B cell (primary cell): ENCODE data around the gene CADPS. TPM values are rescaled to one million over a fixed set of nuclear protein-coding genes. Genes with fewer than 3 reads are reported as not detected.

Source experiments
- ATAC-seq: fragments of 200-7000 bp; cut with Tn5 transposase; one replicate; pipeline ENCODE4 v1.10.0; 2021; ENCODE audit warnings: low read depth, mild to moderate bottlenecking, moderate number of reproducible peaks, moderate library complexity
- CTCF ChIA-PET: fragments of 350-600 bp; sonication (Branson Sonifier 250); formaldehyde crosslinking; loops from one replicate; lab custom pipeline; 2021; ENCODE audit warnings: antibody characterized with exemption, inconsistent platforms; lab: Charles Lee
- POLR2A ChIA-PET: fragments of 350-600 bp; sonication (Branson Sonifier 250); formaldehyde crosslinking; loops from one replicate; lab custom pipeline; 2021; ENCODE audit warnings: antibody characterized with exemption; lab: Charles Lee
- DNase-seq: peaks from one replicate; pipeline ENCODE4 v3.0.0; 2013
- H2AFZ ChIP-seq: 2 replicates; pipeline ENCODE4 v1.6.1; 2012; ENCODE audit warnings: mild to moderate bottlenecking, low read depth, low read length; ENCODE audit not compliant: insufficient read depth, poor library complexity, severe bottlenecking
- H3K27ac ChIP-seq, 2 donors: 1 replicate in 1 of 2; 2 replicates in 1 of 2; pipeline ENCODE4 v1.5.1; 2012 to 2013; ENCODE audit warnings: low read length in 2 of 2, mild to moderate bottlenecking in 2 of 2, moderate library complexity in 1 of 2
- H3K27me3 ChIP-seq, 4 experiments: fragments of 200-600 bp in 1 of 4; sonication (generic) in 1 of 4; replicated peaks in 1 of 4; 1 replicate in 2 of 4; 2 replicates in 2 of 4; pipeline versions ENCODE4 v1.6.1 to v1.7.0; 2013 to 2016; ENCODE audit warnings: low read length in 3 of 4, mild to moderate bottlenecking in 2 of 4, mixed read lengths in 1 of 4, moderate library complexity in 1 of 4; ENCODE audit not compliant: insufficient read depth in 4 of 4, control insufficient read depth in 3 of 4; ENCODE audit errors: control extremely low read depth in 1 of 4
- H3K36me3 ChIP-seq, 2 experiments: replicated peaks in 1 of 2; 1 replicate in 1 of 2; 2 replicates in 1 of 2; pipeline versions ENCODE4 v1.6.1 to v1.7.1; 2013; ENCODE audit warnings: low read length in 1 of 2; ENCODE audit not compliant: insufficient read depth in 2 of 2, control insufficient read depth in 1 of 2; ENCODE audit errors: control extremely low read depth in 1 of 2, extremely low read depth in 1 of 2
- H3K4me1 ChIP-seq, 2 donors: fragments of 200-600 bp in 1 of 2; sonication (generic) in 1 of 2; 1 replicate in 1 of 2; 2 replicates in 1 of 2; pipeline versions ENCODE4 v1.5.1 to v1.6.1; 2013 to 2017; ENCODE audit warnings: low read length in 2 of 2; ENCODE audit not compliant: control insufficient read depth in 2 of 2, insufficient read depth in 2 of 2
- H3K4me2 ChIP-seq: replicated peaks from 2 replicates; pipeline ENCODE3; 2012; ENCODE audit warnings: mild to moderate bottlenecking, low read depth, low read length; ENCODE audit not compliant: poor library complexity, severe bottlenecking
- H3K4me3 ChIP-seq, 5 experiments: fragments of 200-600 bp in 1 of 5; sonication (generic) in 1 of 5; 1 replicate in 3 of 5; 2 replicates in 2 of 5; pipeline versions ENCODE4 v1.5.1 to v1.7.0; 2011 to 2016; ENCODE audit warnings: low read length in 4 of 5, mild to moderate bottlenecking in 4 of 5, low read depth in 2 of 5, control low read depth in 1 of 5, moderate library complexity in 1 of 5; ENCODE audit not compliant: insufficient read depth in 1 of 5; ENCODE audit errors: control extremely low read depth in 1 of 5, extremely low read depth in 1 of 5
- H3K79me2 ChIP-seq: fragments of 200-600 bp; sonication (generic); one replicate; pipeline ENCODE4 v1.6.0; 2016; ENCODE audit warnings: low read length; ENCODE audit not compliant: control insufficient read depth, insufficient read depth
- H3K9ac ChIP-seq: fragments of 200-600 bp; sonication (generic); 2 replicates; pipeline ENCODE4 v1.6.1; 2017; ENCODE audit warnings: mild to moderate bottlenecking, low read length, moderate library complexity
- H3K9me3 ChIP-seq, 3 donors: one replicate each; pipeline versions ENCODE4 v1.6.1 to v1.7.1; 2013; ENCODE audit warnings: low read length in 2 of 3; ENCODE audit not compliant: control insufficient read depth in 2 of 3, insufficient read depth in 1 of 3; ENCODE audit errors: control extremely low read depth in 1 of 3
- H4K20me1 ChIP-seq: 2 replicates; pipeline ENCODE4 v1.6.0; 2012; ENCODE audit warnings: mild to moderate bottlenecking, low read length; ENCODE audit not compliant: insufficient read depth, control insufficient read depth, poor library complexity, severe bottlenecking
- H3K27ac Mint-ChIP-seq: one replicate; pipeline ENCODE4 v1.8.0; 2021; ENCODE audit warnings: mixed read lengths
- H3K27me3 Mint-ChIP-seq: one replicate; pipeline ENCODE4 v1.8.0; 2021; ENCODE audit warnings: mixed read lengths
- H3K4me1 Mint-ChIP-seq: one replicate; pipeline ENCODE4 v1.8.0; 2021; ENCODE audit warnings: mixed read lengths
- H3K4me3 Mint-ChIP-seq: one replicate; pipeline ENCODE4 v1.8.0; 2021; ENCODE audit warnings: mixed read lengths
- H3K9me3 Mint-ChIP-seq: one replicate; pipeline ENCODE4 v1.8.0; 2022; ENCODE audit warnings: mixed read lengths; ENCODE audit not compliant: insufficient read depth
- CTCF ChIP-seq: fragments of 200-600 bp; IDR thresholded peaks from one replicate; pipeline ENCODE4 v1.8.0; 2022; ENCODE audit warnings: antibody characterized with exemption, mild to moderate bottlenecking
- EZH2 ChIP-seq: IDR thresholded peaks from 2 replicates; pipeline ENCODE4 v1.6.1; 2012; ENCODE audit warnings: borderline replicate concordance, low read depth, mild to moderate bottlenecking, moderate library complexity, low read length; ENCODE audit not compliant: insufficient read depth, poor library complexity, severe bottlenecking
- WGBS: methylation state at CpG from one replicate; pipeline ENCODE4 v1.1.5; 2013; ENCODE audit warnings: missing lambda C conversion rate; ENCODE audit not compliant: insufficient coverage; 5-methylcytosine and 5-hydroxymethylcytosine counted together
- intact Hi-C: fragments of 100-400 bp; cut with micrococcal nuclease; formaldehyde crosslinking; loops from one replicate; pipeline ENCODE4 v1.10.0; 2022
- polyA plus RNA-seq: library from polyadenylated mRNA; depleted of rRNA; stranded (reverse); fragments of >200 nt; gene quantifications from 2 replicates; pipeline ENCODE4 v1.2.3, GENCODE V29; 2012
- total RNA-seq, 2 donors: library from RNA; stranded (reverse); fragments of 120-200 nt in 1 of 2; gene quantifications; 1 replicate in 1 of 2; 2 replicates in 1 of 2; pipeline versions ENCODE4 v1.2.3 to v1.2.4, GENCODE V29; 2013 to 2022

The CADPS gene
- total and polyA plus RNA-seq, 2 donors (not counting 1 experiment from before 2014, with no cell fraction given), result 0.16 to 0.22 TPM

- Histone ChIP-seq H3K36me3 (no peaks in the 10 kb centered on the region), H3K9ac (no peak overlapping the region), H3K4me2 (no peak overlapping the region), H2AFZ (no peak overlapping the region), H3K4me1 (no peaks in the 10 kb centered on the region), H3K4me3 (no peak overlapping the region), H3K79me2 (no peaks in the 10 kb centered on the region), H3K27me3 (no peaks in the 10 kb centered on the region), H4K20me1 (no peaks in the 10 kb centered on the region), H3K27ac (no peak overlapping the region), H3K9me3 (no peaks in the 10 kb centered on the region)
- no peak for TF ChIP-seq CTCF
- TF ChIP-seq EZH2, result no peak
- intact Hi-C loops, result no loop called here
- no peak for DNase-seq
- no peak for ATAC-seq
- H3K9me3 Mint-ChIP-seq, result peaks cover 3% of the 10 kb centered on the region
- no peak overlapping the region for H3K4me3 Mint-ChIP-seq
- H3K27me3 Mint-ChIP-seq, result peaks cover 2% of the 10 kb centered on the region
- no peaks in the 10 kb centered on the region for H3K4me1 Mint-ChIP-seq
- CTCF ChIA-PET, result no interaction called here
- WGBS, result 100% methylated on average over 1 of the region's 4 CpGs
- no peak overlapping the region for H3K27ac Mint-ChIP-seq
- POLR2A ChIA-PET, result no interaction called here
These were observed 351.5 kb downstream of the CADPS start for GRCh38 chr3:62523672-62524071.

- H3K4me3 Mint-ChIP-seq, result no peak overlapping the region
- Histone ChIP-seq H4K20me1 (no peaks in the 10 kb centered on the region), H3K9me3 (no peaks in the 10 kb centered on the region), H3K4me1 (no peaks in the 10 kb centered on the region), H3K36me3 (no peaks in the 10 kb centered on the region), H2AFZ (no peak overlapping the region), H3K4me3 (no peak overlapping the region), H3K27me3 (no peaks in the 10 kb centered on the region), H3K4me2 (no peak overlapping the region), H3K9ac (no peak overlapping the region), H3K79me2 (no peaks in the 10 kb centered on the region), H3K27ac (no peak overlapping the region)
- CTCF ChIA-PET, result no interaction called here
- peaks cover 3% of the 10 kb centered on the region for H3K27me3 Mint-ChIP-seq
- intact Hi-C loops, result no loop called here
- no peak for DNase-seq
- H3K9me3 Mint-ChIP-seq, result peaks cover 3% of the 10 kb centered on the region
- no peak for ATAC-seq
- no peak overlapping the region for H3K27ac Mint-ChIP-seq
- POLR2A ChIA-PET, result no interaction called here
- no peak for TF ChIP-seq CTCF
- H3K4me1 Mint-ChIP-seq, result no peaks in the 10 kb centered on the region
- 94% methylated on average over 5 of the region's 8 CpGs for WGBS
These were observed 353.6 kb downstream of the CADPS start for GRCh38 chr3:62521464-62522105.
